ENCODE measurements around the gene NR2C2AP.

DNA sequence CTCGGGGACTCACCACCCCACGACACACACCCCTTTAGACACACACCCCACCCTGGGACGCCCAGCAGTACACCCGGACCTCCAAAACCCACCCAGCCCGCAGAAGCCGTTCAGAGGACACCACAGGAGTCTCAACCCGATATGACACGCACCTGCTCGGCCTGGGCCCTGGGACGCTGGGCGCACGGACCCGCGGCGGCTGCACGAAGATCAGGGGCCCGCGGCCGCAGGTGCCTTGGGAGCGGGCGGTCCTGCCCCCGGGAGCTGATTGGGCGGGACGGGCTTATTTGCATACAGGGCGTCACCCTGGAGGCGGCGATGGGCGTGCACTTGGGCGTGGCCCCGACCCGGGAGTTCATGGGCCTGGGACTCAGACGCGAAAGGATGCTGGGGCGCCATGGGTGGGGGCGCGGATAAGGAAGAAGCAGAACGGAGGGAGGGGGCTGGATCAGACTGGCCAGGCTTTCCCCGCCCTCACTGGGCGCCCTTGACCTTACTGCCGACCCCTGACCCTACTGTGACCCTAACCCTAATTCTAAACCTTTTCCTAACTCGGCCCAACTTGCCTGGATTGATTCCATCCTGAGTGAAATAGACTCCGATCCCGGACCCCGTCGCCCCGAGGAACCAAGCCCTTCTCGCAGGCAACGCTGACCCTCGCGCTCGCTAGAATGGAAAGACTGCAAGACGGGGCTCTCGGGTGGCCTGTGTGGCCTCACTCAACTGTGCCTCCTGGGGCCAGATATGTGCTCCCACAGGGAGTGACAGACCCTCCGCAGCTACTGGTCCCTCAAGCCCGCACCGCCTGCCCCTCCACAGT is 33.0 kb downstream of the NR2C2AP start, which contains the start of gene MEF2B:
- TF ChIP-seq, protein P1, sequence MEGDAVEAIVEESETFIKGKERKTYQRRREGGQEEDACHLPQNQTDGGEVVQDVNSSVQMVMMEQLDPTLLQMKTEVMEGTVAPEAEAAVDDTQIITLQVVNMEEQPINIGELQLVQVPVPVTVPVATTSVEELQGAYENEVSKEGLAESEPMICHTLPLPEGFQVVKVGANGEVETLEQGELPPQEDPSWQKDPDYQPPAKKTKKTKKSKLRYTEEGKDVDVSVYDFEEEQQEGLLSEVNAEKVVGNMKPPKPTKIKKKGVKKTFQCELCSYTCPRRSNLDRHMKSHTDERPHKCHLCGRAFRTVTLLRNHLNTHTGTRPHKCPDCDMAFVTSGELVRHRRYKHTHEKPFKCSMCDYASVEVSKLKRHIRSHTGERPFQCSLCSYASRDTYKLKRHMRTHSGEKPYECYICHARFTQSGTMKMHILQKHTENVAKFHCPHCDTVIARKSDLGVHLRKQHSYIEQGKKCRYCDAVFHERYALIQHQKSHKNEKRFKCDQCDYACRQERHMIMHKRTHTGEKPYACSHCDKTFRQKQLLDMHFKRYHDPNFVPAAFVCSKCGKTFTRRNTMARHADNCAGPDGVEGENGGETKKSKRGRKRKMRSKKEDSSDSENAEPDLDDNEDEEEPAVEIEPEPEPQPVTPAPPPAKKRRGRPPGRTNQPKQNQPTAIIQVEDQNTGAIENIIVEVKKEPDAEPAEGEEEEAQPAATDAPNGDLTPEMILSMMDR (IDR thresholded peaks at IDR 0.05; ENCODE audit: low read length), result no peak
- TF ChIP-seq EZH2 (IDR thresholded peaks at IDR 0.05; ENCODE audit: borderline replicate concordance, low read length), result no peak
